GM12801 (cell line): ENCODE results near the gene GTSE1.

Experiments
- CTCF ChIP-seq: IDR thresholded peaks from one replicate; pipeline ENCODE4 v1.5.1; 2011; ENCODE audit warnings: control low read depth; ENCODE audit not compliant: insufficient read length; ENCODE audit errors: extremely low read depth

GTSE1 gene

GRCh38 chr22:46367707-46368191 lies 71.1 kb downstream of the GTSE1 start:
- TF ChIP-seq CTCF = no peak

- TF ChIP-seq CTCF = no peak
These were observed 71.8 kb downstream of the GTSE1 start for GRCh38 chr22:46368422-46368821.

GRCh38 chr22:46368871-46369715 lies 72.4 kb downstream of the GTSE1 start:
- TF ChIP-seq CTCF = no peak

- no peak for TF ChIP-seq CTCF
These were observed 73.3 kb downstream of the GTSE1 start for GRCh38 chr22:46369716-46370583.

- TF ChIP-seq CTCF = no peak
These were observed 74.1 kb downstream of the GTSE1 start for GRCh38 chr22:46370584-46371291.

- TF ChIP-seq CTCF = no peak
These were observed 75.1 kb downstream of the GTSE1 start for GRCh38 chr22:46371623-46372226.
